Activated T-cell treated with anti-CD3 and anti-CD28 coated beads for 1 hour (primary cell): ENCODE data around the gene CSNK1E.
"Not testable (repeated sequence)": the region's sequence is repeated elsewhere in the genome, so short reads cannot be mapped to it uniquely, and the experiment has no call there.

Experiments
- DNase-seq: peaks from one replicate; pipeline ENCODE4 v3.0.0-alpha.2; 2020; ENCODE audit warnings: low read depth

The CSNK1E gene

DNA sequence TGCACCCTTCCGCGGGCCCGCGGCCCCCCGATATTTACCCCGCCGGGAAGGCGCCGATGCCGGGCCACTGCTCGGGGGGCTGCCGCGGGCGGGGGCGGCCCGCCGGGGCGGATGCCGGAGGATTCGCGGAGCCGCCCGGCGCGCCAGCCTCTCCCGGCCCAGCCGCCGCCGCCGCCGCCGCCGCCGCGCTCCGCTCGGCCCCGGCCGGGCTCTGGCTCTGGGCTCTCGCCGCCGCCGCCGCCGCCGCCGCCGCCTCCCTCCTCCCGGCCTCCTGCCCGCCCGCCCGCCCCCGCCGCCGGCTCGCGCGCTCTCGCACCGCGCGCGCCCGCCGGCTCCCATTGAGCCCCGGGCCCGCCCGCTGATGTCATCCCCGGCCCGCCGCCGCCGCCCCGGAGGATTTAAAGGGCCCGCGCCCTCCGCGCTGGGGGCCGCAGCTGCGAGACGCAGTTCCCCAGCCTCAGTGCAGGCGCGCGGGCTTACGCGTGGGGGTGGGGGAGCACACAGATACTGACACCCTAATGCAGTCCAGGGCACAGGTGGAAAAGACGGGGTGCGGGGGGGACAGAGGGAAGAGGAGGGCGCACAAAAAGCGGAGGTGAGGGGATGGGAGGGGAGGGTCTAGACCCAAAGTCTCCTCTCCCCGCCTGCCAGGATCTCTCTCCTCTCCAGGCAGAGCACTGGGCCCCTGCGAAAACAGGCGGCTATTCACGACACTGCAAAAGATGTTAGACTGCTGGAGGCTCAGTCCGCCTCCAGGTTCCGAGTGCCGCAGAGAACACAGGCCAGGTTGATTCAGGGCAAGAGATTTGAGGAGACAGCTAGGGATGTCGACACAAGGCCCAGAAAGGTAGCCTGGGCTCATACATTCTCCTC, at the start of gene CSNK1E:
CSNK1E (minus strand) TSS at position 312 of the 873 bp plus-strand sequence. CDS start 3,276 bp downstream, outside the sequence.
- peak; percentile 64 for DNase-seq

- not testable (repeated sequence) for DNase-seq
Measured at GRCh38 chr22:38365829-38366228, 48.6 kb upstream of the CSNK1E start.

DNA sequence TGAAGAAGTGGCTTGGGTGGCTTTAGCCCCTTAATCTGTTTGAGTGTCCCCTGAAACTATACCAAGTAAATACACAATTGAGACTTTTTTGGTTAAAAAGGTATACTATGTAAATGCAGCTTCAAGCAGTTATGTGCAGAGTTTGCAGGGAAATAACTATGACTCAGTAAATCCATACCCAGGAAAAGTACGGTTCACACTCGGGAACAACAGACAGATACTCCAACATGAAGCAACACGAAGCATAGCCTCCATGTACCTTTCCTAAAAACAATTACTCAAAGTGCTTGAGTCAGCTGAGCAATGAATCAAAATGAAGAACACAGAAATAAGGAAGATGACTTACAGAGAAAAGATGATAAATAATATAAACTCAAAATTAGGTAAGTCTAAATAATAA, 47.9 kb upstream of the CSNK1E start:
- DNase-seq, result not testable (repeated sequence)

DNA sequence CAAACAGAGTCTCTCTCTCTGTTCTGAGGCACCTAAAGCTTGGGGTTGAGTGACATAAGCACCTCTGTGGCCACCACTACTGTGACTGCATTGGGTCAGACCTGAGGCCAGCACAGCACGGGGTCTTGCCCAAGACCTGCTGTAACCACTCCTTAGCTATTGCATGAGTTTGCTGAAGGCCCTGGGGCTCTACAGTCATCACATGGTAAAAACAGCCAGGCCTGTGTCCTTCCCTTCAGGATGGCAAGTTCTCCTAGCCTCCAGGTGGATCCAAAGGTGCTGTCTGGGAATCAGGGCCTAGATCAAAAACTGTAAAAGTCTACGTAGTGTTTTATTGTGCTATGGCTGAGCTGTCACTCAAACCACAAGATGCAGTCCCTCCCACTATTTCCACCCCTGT, 43.3 kb upstream of the CSNK1E start:
- not testable (repeated sequence) for DNase-seq

GRCh38 chr22:38359817-38360216, 42.6 kb upstream of the CSNK1E start:
- not testable (repeated sequence) for DNase-seq

DNA sequence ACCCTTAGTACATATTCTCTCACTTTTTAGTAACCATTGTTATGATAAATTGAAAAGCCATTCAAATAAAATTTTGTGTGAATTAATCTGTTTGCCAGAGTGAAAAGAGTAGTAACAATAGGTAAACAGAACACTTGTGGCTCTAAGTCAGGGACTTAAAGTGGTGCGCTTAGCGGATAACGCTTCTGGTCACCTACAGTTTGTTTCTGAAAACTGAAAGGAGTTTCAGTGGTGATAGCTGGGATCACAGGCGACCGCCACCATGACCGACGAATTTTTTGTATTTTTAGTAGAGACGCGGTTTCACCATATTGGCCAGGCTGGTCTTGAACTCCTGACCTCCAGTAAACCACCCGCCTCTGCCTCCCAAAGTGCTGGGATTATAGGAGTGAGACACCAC, 40.7 kb upstream of the CSNK1E start:
- not testable (repeated sequence) for DNase-seq

- DNase-seq, result no peak
Measured at GRCh38 chr22:38355275-38355674, 38.0 kb upstream of the CSNK1E start.

DNA sequence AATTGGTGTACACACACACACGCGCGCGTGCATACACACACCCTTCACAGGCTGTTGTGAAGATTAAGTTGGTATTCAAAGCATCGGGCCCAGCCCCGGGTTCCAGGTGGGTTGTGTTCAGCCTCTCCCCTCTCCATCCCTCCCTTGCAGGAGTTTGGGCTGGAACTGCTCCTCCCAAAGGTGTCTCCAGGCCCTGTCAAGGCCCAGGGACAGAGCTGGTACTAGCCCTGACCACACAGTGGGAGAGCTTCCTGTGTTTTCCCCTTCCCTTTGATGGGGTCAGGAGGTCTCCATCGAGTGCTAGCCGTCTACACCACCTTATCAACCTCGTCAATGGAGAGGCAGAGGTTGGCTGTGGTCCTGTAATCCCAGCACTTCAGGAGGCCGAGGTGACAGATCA, 36.5 kb upstream of the CSNK1E start:
- DNase-seq, result no peak

DNA sequence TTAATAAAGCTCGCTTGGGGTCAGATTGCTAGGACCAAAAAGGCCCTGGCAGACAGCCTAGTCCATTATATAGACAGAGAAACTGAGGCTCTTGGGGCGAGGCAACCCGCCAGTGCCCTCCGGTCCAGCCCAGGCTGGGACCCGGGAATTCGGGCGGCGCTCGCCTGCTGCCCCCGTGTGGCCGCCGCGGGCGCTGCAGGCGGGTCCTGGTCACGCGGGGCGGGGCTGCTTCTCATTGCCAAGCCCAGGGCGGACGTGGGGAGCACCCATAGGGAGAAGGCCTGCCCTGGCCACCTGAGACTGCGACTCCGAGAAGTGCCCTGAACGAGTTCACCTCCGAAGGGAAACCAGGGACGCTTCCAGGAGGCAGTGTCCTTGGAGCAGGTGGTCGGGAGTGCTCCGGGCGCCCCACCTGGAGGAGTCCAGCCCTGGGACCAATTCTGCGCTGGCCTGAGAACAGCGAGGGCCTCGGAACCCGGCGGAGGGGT, 36.0 kb upstream of the CSNK1E start:
- peak; percentile 63 for DNase-seq

GRCh38 chr22:38352436-38352835, 35.2 kb upstream of the CSNK1E start:
- no peak for DNase-seq

DNA sequence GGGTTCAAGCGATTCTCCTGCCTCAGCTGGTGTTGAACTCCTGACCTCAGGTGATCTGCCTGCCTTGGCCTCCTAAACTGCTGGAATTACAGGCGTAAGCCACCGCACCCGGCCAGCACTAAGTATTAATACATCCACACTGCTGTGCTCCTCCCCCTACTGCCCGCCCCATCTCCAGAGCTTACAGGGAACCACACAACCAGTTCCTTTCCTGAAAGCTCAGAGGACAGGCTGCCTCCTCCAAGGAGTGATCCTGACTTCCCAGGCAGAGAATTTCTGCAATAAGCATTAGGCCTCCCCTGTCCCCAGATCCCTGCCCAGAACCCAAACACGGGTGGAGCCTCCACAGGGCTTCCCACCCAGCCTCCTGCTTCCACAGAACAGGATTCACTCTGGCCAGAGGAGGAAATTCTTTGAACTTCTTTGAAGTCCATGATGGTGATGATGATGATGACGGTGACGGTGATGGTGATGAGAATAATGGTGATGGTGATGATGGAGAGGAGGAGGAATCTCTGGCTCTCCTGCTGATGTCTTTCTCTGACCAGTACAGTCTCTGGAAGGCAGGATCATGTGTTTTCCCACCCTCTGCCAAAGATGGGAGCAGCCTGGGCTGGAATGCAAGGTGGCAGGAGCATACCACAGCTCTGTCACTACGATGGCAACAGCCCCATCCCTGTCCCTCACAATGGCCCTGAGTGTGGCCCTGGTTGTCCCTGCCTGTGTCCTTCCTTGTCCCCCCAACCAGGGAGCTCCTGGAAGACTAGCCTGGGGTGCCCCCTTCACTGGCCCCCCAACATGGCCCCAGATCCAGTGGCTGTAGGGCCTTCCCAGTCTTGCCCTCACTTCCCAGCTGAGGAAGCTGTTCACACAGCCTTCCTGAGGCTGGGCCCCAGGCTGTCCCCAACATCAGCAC, 33.5 kb upstream of the CSNK1E start:
- DNase-seq, result no peak

DNA sequence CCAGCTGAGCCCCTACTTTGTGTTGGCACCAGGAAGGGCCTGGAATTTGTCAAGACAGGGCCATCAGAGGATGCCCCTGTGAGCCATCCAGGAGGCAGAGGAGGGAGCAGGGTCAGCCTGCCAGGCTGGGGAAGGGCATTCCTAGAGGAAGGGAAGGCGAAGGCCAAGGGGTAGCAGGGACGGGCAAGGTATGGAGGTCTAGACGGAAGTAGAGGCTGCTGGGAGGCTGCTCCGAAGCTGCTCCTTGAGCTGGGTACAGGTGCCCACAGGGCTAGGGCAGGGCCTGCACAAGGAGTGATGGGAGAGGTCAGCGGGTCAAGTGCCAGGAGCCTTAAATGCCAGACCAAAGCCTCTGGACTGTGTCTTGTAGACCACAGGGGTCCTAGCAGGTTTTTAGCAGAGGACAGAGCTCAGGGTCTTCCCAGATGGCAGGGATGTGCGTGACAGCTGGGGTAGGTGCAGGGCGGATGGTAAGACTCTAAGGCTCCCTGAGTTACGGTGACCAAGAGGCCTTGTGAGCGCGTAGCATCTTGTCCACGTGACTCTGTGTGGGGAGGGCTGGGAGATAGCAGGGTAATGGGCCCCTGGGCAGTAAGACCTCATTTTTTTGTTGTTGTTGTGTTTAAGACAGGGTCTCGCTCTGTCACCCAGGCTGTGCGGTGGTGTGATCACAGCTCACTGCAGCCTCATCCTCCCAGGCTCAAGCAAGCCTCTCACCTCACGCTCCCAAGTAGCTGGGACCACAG, 31.7 kb upstream of the CSNK1E start:
- no peak for DNase-seq

GRCh38 chr22:38347944-38348750, 30.9 kb upstream of the CSNK1E start:
- DNase-seq, result no peak

GRCh38 chr22:38347181-38347943, 30.1 kb upstream of the CSNK1E start:
- DNase-seq, result no peak

DNA sequence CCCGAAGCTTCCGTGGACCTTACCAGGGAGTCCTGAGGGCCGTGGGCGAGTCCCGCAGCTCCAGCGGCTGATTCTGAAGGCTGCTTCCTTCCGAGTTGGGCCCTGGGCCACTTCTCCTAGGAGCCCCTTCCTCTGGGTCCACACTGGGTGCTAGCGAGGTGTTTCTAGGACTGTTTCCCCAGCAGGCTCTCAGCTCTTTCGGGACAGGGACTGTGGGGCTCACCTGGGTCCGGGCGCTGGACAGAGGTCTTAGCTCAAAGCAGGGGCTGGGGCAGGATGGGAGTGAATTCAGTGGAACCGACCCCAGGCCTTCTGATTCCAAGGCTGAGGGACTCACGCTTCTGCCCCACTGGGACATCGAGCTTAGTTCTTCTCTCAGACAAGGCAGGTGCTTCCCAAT, 29.3 kb upstream of the CSNK1E start:
- DNase-seq, result no peak

- DNase-seq, result no peak
Measured at GRCh38 chr22:38345782-38346181, 28.5 kb upstream of the CSNK1E start.

DNA sequence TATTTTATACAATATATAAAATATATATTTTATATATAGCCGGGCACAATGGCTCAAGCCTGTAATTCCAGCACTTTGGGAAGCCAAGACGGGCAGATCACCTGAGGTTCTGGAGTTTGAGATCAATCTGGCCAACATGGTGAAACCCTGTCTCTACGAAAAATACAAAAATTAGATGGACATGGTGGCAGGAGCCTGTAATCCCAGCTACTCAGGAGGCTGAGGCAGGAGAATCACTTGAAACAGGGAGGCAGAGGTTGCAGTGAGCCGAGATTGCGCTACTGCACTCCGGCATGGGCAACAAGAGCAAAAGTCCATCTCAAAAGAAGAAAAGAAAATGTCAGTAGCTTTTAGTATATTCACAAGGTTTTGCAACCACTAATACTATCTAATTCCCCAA, 22.7 kb upstream of the CSNK1E start:
- not testable (repeated sequence) for DNase-seq

DNA sequence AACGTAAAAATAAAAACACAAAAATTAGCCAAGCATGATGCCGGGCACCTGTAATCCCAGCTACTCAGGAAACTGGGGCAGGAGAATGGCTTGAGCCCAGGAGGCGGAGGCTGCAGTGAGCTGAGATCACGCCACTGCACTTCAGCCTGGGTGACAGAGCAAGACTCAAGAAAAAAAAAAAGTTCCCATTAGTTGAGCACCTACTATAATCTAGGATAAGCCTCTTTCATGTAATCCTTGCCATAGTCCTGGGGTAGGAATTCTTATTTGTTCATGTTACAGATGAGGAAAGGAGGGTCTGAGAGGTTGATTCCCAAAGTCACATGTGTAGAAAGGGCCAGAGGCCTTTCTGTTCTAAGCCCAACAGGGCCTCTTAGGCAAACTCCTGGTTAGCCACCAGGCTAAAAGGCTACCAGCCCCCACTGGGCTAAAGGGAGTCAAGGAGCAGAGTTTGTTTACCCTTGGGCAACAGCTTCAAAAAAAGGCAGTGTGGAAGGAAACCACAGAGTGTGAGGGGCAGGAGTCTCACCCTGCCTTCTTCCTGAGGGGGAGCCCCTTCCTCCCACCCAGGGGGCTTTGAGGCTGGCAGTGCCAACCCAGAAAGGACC, 21.6 kb upstream of the CSNK1E start:
- no peak for DNase-seq

DNA sequence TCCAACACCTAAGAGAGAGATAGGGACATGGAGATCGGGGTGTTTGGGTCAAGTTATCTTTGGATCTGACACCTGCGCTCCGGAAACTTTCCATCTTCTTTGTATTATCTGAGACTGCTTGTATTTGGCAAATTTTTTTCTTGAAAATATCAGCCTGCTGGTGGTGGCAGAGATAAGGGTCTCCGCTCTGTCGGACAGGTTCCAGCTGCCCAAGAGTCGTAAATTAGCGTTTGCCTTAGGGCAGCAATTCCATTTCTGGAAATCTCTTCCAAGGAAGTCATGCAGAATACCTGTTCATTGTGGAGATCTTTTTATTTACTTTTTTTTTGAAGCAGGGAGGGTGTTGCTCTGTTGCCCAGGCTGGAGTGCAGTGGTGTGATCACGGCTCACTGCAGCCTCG, 19.5 kb upstream of the CSNK1E start:
- no peak for DNase-seq

- no peak for DNase-seq
Measured at GRCh38 chr22:38335077-38335476, 17.8 kb upstream of the CSNK1E start.
